Body of pancreas (tissue), 4 donors: ENCODE measurements around the gene SPINK14. TPM values are rescaled to one million over a fixed set of nuclear protein-coding genes. Genes with fewer than 3 reads are reported as not detected.

Source experiments
- ATAC-seq: fragments of 150-250 bp; one replicate; pipeline ENCODE4 v1.9.1; 2016
- DNase-seq, 4 donors: peaks; one replicate each; pipeline ENCODE4 v3.0.0-alpha.2; 2019
- H3K27ac ChIP-seq, 4 donors: fragments of 200-600 bp; sonication (generic); 1 replicate in 3 of 4; 2 replicates in 1 of 4; pipeline versions ENCODE4 v1.5.1 to v1.6.1; 2016 to 2019; ENCODE audit warnings: mild to moderate bottlenecking in 1 of 4, mixed read lengths in 1 of 4, moderate library complexity in 1 of 4
- H3K27me3 ChIP-seq, 2 donors: fragments of 200-600 bp; sonication (generic); one replicate each; pipeline ENCODE4 v1.6.0; 2016; ENCODE audit warnings: mild to moderate bottlenecking in 1 of 2
- H3K36me3 ChIP-seq, 2 donors: fragments of 200-600 bp; sonication (generic); replicated peaks in 1 of 2; 2 replicates each; pipeline ENCODE4 v1.5.1; 2016; ENCODE audit warnings: low read depth in 2 of 2; ENCODE audit not compliant: insufficient read depth in 1 of 2
- H3K4me1 ChIP-seq: fragments of 200-600 bp; sonication (generic); one replicate; pipeline ENCODE4 v1.6.0; 2016
- H3K4me3 ChIP-seq, 2 donors: fragments of 200-600 bp; sonication (generic); 1 replicate in 1 of 2; 2 replicates in 1 of 2; pipeline ENCODE4 v1.5.1; 2016 to 2019
- H3K9me3 ChIP-seq, 3 donors: fragments of 200-600 bp; sonication (generic); 1 replicate in 2 of 3; 2 replicates in 1 of 3; pipeline ENCODE4 v1.5.1; 2016
- POLR2A ChIP-seq, 3 donors: fragments of 450-650 bp; IDR thresholded peaks; one replicate each; pipeline ENCODE4 v1.6.1; 2016; ENCODE audit warnings: antibody characterized with exemption in 3 of 3, mild to moderate bottlenecking in 2 of 3
- WGBS, 2 donors: methylation state at CpG; one replicate each; pipeline ENCODE4 v1.1.5; 2017; 5-methylcytosine and 5-hydroxymethylcytosine counted together
- intact Hi-C: fragments of 100-400 bp; cut with DNase I; formaldehyde crosslinking; loops from one replicate; pipeline ENCODE4 v1.15.1; 2023
- total RNA-seq, 2 donors: library from RNA; depleted of rRNA; stranded (reverse); fragments of >200 nt; gene quantifications; one replicate each; pipeline ENCODE4 v1.1.0, GENCODE V29; 2016
- TF ChIP-seq, protein P1 (sequence below), 7 experiments: fragments of 450-650 bp in 4 of 7; fragments of 200-600 bp in 3 of 7; sonication (generic) in 3 of 7; IDR thresholded peaks; one replicate each; pipeline ENCODE4 v1.5.1; 2016 to 2019; ENCODE audit warnings: antibody characterized with exemption in 7 of 7

The SPINK14 gene
- total RNA-seq, 2 donors from 2014 or later, result not detected

- intact Hi-C loops, result no loop called here
- 32 to 33% methylated on average over 3 of the region's 3 CpGs for WGBS, 2 donors
- ATAC-seq, result peak; percentile 52
Measured at GRCh38 chr5:148179234-148179824, 11.0 kb downstream of the SPINK14 start.

DNA sequence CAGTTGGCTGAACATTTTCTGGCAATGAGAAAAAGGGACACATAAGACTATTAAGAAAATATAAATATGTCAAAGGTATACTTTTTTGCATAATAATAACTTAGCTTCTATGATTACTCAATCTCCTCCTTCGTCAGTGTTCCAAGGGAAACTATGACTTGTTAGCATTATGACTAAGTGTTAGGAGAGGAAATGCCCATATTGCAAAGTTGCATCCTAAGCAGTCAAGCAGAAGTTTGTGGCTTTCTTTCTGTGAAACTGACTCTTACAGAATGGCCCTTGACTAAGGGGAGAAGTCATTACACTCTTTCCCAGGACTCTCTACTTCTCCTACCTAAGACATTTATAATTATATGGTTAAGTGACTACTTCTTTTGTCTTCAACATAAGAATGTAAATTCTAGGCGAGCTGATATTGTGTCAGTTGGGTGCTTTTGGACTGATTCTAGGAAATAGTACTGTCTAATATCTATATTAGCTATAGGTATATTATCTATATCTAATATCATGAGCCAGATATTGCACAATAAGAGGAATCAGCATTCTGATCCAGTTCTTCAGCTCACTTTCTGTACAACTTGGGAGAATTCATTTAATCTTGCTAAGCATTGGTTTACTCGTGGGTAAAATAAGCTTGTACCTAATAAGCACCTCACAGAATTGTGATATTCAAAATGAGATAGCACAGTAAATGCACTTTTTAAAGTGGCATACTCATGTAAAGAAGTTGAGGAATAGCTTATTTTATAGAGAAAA lies 18.1 kb downstream of the SPINK14 start:
- TF ChIP-seq, protein P1, sequence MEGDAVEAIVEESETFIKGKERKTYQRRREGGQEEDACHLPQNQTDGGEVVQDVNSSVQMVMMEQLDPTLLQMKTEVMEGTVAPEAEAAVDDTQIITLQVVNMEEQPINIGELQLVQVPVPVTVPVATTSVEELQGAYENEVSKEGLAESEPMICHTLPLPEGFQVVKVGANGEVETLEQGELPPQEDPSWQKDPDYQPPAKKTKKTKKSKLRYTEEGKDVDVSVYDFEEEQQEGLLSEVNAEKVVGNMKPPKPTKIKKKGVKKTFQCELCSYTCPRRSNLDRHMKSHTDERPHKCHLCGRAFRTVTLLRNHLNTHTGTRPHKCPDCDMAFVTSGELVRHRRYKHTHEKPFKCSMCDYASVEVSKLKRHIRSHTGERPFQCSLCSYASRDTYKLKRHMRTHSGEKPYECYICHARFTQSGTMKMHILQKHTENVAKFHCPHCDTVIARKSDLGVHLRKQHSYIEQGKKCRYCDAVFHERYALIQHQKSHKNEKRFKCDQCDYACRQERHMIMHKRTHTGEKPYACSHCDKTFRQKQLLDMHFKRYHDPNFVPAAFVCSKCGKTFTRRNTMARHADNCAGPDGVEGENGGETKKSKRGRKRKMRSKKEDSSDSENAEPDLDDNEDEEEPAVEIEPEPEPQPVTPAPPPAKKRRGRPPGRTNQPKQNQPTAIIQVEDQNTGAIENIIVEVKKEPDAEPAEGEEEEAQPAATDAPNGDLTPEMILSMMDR (IDR thresholded peaks at IDR 0.05), result no peak
- no peak for TF ChIP-seq POLR2A (IDR thresholded peaks at IDR 0.05)
- no peaks in the 10 kb centered on the region for H3K27me3 ChIP-seq
- DNase-seq (peak in 1 of 4 donors; percentile 15), ATAC-seq (no peak)
- H3K9me3 ChIP-seq, result no peaks in the 10 kb centered on the region
- no peak overlapping the region for H3K4me3 ChIP-seq
- H3K27ac ChIP-seq, result peak overlapping the region in 1 of 4 donors; percentile 50
- intact Hi-C loops, result no loop called here
- no peaks in the 10 kb centered on the region for H3K36me3 ChIP-seq
- WGBS, 2 donors, result 58 to 75% methylated on average over 3 of the region's 3 CpGs
- no peaks in the 10 kb centered on the region for H3K4me1 ChIP-seq

More at GRCh38 chr5:148179234-148179824, 11.0 kb downstream of the SPINK14 start:
- TF ChIP-seq, protein P1 (IDR thresholded peaks at IDR 0.05), result peak; percentile 23 to 77 (median 69)
- TF ChIP-seq POLR2A (IDR thresholded peaks at IDR 0.05), result no peak
- Histone ChIP-seq H3K36me3 (no peaks in the 10 kb centered on the region), H3K4me1 (no peaks in the 10 kb centered on the region), H3K27ac (no peak overlapping the region), H3K27me3 (no peaks in the 10 kb centered on the region), H3K9me3 (no peaks in the 10 kb centered on the region), H3K4me3 (no peak overlapping the region)
- peak in 2 of 4 donors; percentile 9 to 46 for DNase-seq

DNA sequence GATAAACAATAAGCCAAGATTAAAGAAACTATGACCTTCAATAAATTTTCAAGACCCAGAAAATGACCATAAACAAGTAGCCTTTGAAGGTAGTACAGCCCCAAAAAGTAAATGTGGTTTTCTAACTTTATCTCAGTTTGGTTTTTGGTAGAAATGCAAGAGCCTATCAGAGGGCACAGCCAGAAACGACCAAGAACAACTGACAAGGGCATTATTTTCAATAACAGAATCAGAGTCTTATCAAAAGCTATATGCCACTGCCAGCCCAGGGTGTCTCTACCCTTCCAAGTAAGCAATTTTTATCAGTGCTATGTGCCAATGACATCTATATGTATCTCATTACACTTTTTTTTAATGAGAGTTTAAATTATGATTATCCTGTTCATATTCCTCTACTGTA lies 22.7 kb downstream of the SPINK14 start:
- H3K9me3 ChIP-seq, result no peaks in the 10 kb centered on the region
- WGBS, 2 donors, result 25% methylated on average over 1 of the region's 1 CpG
- H3K4me3 ChIP-seq, result no peak overlapping the region
- H3K36me3 ChIP-seq, result no peaks in the 10 kb centered on the region
- no peak for DNase-seq
- intact Hi-C loops, result no loop called here
- H3K27ac ChIP-seq, result no peak overlapping the region
- no peaks in the 10 kb centered on the region for H3K27me3 ChIP-seq
- ATAC-seq, result no peak
- TF ChIP-seq, protein P1 (IDR thresholded peaks at IDR 0.05), result no peak
- no peak for TF ChIP-seq POLR2A (IDR thresholded peaks at IDR 0.05)
- no peaks in the 10 kb centered on the region for H3K4me1 ChIP-seq

GRCh38 chr5:148193202-148193601 lies 24.9 kb downstream of the SPINK14 start:
- Histone ChIP-seq H3K9me3 (no peaks in the 10 kb centered on the region), H3K4me3 (no peak overlapping the region), H3K36me3 (no peaks in the 10 kb centered on the region), H3K27me3 (no peaks in the 10 kb centered on the region), H3K27ac (no peak overlapping the region), H3K4me1 (no peaks in the 10 kb centered on the region)
- intact Hi-C loops, result no loop called here
- DNase-seq (no peak), ATAC-seq (no peak)
- 88 to 97% methylated on average over 1 of the region's 1 CpG for WGBS, 2 donors
- no peak for TF ChIP-seq POLR2A (IDR thresholded peaks at IDR 0.05)
- TF ChIP-seq, protein P1 (IDR thresholded peaks at IDR 0.05), result no peak
